OCI-LY3 (cell line): Measurements from ENCODE around the gene ZAR1L.

Experiments used
- H2AFZ ChIP-seq: fragments of 200-600, 300-600 bp; shearing (Covaris generic); 2 replicates; pipeline ENCODE4 v1.6.0; 2014; ENCODE audit warnings: antibody characterized with exemption, low read depth, low read length
- H3K27ac ChIP-seq: fragments of 200-600, 300-600 bp; sonication (generic); 2 replicates; pipeline ENCODE4 v1.5.1; 2014; ENCODE audit warnings: mild to moderate bottlenecking, low read length, moderate library complexity, mixed read lengths
- H3K27me3 ChIP-seq: fragments of 200-600, 300-600 bp; sonication (generic); 2 replicates; pipeline ENCODE4 v1.6.1; 2014; ENCODE audit warnings: low read depth, low read length, mixed read lengths
- H3K36me3 ChIP-seq: fragments of 200-600, 300-600 bp; sonication (generic); replicated peaks from 2 replicates; pipeline ENCODE3; 2014; ENCODE audit warnings: low read depth, low read length, mixed read lengths
- H3K4me1 ChIP-seq: fragments of 300-600, 200-600 bp; sonication (generic); 2 replicates; pipeline ENCODE4 v1.6.1; 2014; ENCODE audit warnings: low read length, mixed read lengths
- H3K4me2 ChIP-seq: fragments of 200-600, 300-600 bp; sonication (generic); 2 replicates; pipeline ENCODE4 v1.6.1; 2014; ENCODE audit warnings: low read length, mixed read lengths
- H3K4me3 ChIP-seq: fragments of 300-600, 200-600 bp; sonication (generic); 2 replicates; pipeline ENCODE4 v1.5.1; 2014; ENCODE audit warnings: antibody characterized with exemption, mild to moderate bottlenecking, low read length, moderate library complexity
- H3K79me2 ChIP-seq: fragments of 300-600, 200-600 bp; shearing (Covaris generic); 2 replicates; pipeline ENCODE4 v1.6.1; 2014; ENCODE audit warnings: mild to moderate bottlenecking, low read length, mixed read lengths
- H3K9ac ChIP-seq: fragments of 300-600, 200-600 bp; shearing (Covaris generic); 2 replicates; pipeline ENCODE4 v1.6.0; 2014; ENCODE audit warnings: mild to moderate bottlenecking, low read length, moderate library complexity
- H3K9me3 ChIP-seq: fragments of 200-600, 300-600 bp; shearing (Covaris generic); 2 replicates; pipeline ENCODE4 v1.6.1; 2014; ENCODE audit warnings: low read length, mixed read lengths; ENCODE audit not compliant: insufficient read depth
- H4K20me1 ChIP-seq: fragments of 200-600, 300-600 bp; sonication (generic); 2 replicates; pipeline ENCODE4 v1.6.1; 2016; ENCODE audit warnings: low read length, mixed read lengths; ENCODE audit not compliant: insufficient read depth
- EZH2phosphoT487 ChIP-seq: fragments of 200-600 bp; shearing (Covaris generic); IDR thresholded peaks from 2 replicates; pipeline ENCODE4 v1.6.1; 2018; ENCODE audit warnings: antibody characterized with exemption, mixed run types, low read depth
- TF ChIP-seq, protein P1 (sequence below): fragments of 200-600, 300-600 bp; sonication (generic); IDR thresholded peaks from 2 replicates; pipeline ENCODE4 v1.5.1; 2014; ENCODE audit warnings: antibody characterized with exemption, low read length, low read depth

Gene ZAR1L

GRCh38 chr13:32257649-32258048, 57.5 kb downstream of the ZAR1L start:
- Histone ChIP-seq H4K20me1 (no peaks in the 10 kb centered on the region), H3K4me1 (peaks cover 3% of the 10 kb centered on the region; the same call in 1 of the 2 replicates), H3K4me3 (no peak overlapping the region), H3K27me3 (peaks cover 11% of the 10 kb centered on the region), H2AFZ (no peak overlapping the region), H3K9me3 (no peaks in the 10 kb centered on the region), H3K4me2 (no peak overlapping the region), H3K79me2 (no peaks in the 10 kb centered on the region), H3K9ac (no peak overlapping the region), H3K36me3 (no peaks in the 10 kb centered on the region), H3K27ac (no peak overlapping the region)
- TF ChIP-seq, protein P1, sequence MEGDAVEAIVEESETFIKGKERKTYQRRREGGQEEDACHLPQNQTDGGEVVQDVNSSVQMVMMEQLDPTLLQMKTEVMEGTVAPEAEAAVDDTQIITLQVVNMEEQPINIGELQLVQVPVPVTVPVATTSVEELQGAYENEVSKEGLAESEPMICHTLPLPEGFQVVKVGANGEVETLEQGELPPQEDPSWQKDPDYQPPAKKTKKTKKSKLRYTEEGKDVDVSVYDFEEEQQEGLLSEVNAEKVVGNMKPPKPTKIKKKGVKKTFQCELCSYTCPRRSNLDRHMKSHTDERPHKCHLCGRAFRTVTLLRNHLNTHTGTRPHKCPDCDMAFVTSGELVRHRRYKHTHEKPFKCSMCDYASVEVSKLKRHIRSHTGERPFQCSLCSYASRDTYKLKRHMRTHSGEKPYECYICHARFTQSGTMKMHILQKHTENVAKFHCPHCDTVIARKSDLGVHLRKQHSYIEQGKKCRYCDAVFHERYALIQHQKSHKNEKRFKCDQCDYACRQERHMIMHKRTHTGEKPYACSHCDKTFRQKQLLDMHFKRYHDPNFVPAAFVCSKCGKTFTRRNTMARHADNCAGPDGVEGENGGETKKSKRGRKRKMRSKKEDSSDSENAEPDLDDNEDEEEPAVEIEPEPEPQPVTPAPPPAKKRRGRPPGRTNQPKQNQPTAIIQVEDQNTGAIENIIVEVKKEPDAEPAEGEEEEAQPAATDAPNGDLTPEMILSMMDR: no peak

DNA sequence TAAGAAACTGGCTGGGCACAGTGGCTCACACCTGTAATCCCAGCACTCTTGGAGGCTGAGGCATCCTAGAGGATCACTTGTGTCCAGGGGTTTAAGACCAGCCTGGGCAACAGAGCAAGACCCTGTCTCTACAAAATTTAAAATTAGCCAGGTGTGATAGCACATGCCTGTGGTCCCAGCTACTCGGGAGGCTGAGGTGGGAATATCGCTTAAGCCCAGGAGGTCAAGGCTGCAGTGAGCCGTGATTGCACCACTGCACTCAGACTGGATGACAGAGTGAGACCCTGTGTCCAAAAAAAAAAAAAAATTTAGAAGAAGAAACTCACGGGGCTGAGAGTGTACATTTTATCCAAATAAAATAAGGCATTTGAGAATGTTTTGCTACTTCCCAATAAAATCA, 58.9 kb downstream of the ZAR1L start:
- Histone ChIP-seq H3K27me3 (peaks cover 11% of the 10 kb centered on the region), H2AFZ (no peak overlapping the region), H3K36me3 (no peaks in the 10 kb centered on the region), H3K27ac (no peak overlapping the region), H3K4me1 (peaks cover 3% of the 10 kb centered on the region; the same call in 1 of the 2 replicates), H3K79me2 (no peaks in the 10 kb centered on the region), H3K4me3 (no peak overlapping the region), H3K4me2 (no peak overlapping the region), H3K9me3 (no peaks in the 10 kb centered on the region), H4K20me1 (no peaks in the 10 kb centered on the region), H3K9ac (no peak overlapping the region)
- TF ChIP-seq EZH2phosphoT487: no peak
- TF ChIP-seq, protein P1: no peak

- TF ChIP-seq EZH2phosphoT487: no peak
- TF ChIP-seq, protein P1: no peak
- peaks cover 3% of the 10 kb centered on the region; the same call in 1 of the 2 replicates for H3K4me1 ChIP-seq
- H3K27me3 ChIP-seq: peaks cover 11% of the 10 kb centered on the region
Measured at GRCh38 chr13:32255724-32256109, 59.4 kb downstream of the ZAR1L start.

DNA sequence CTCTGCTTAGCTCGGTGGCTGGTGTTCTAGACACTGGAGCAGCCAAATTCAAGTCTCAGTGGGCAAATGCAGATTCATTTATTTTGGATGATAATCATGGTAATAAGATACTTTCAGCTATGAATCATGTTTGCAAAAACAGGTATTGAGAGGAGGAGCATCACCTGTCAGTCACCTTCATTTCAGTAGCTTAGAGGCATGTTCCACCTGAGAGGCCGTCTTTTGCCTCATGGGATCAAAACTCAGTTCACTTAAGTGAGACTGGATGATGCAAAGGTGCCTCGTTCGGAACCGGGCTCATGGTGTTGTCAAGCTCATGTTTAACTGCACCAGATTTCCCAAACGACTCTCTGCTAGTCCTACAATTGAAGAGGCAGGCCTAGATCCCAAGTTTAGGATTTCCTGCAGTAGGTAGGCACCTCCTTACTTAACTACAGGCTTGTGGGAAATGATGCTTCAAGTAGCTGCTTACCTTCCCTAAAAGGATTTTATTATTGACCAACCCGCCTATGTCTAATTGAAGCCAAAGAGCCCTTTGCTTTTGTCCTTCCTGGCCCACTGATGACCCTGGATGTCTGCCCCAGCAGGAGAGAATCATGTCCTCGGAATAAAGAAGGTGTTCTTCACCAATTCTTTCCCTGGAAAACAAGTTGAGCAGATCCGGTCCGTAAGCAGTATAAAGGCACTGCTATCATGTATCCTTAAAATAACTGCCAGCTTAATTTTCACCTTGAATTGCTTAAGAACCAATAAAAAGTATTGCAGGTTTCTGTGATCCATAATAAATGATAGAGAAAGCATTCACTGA, 60.0 kb downstream of the ZAR1L start:
- H3K27ac ChIP-seq: no peak overlapping the region
- H3K9ac ChIP-seq: no peak overlapping the region
- no peaks in the 10 kb centered on the region for H4K20me1 ChIP-seq
- no peaks in the 10 kb centered on the region for H3K79me2 ChIP-seq
- H3K4me1 ChIP-seq: peaks cover 2% of the 10 kb centered on the region; the same call in 1 of the 2 replicates
- peaks cover 11% of the 10 kb centered on the region for H3K27me3 ChIP-seq
- H3K36me3 ChIP-seq: no peaks in the 10 kb centered on the region
- H2AFZ ChIP-seq: no peak overlapping the region
- H3K9me3 ChIP-seq: no peaks in the 10 kb centered on the region
- H3K4me2 ChIP-seq: no peak overlapping the region
- TF ChIP-seq EZH2phosphoT487: no peak
- TF ChIP-seq, protein P1: no peak
- no peak overlapping the region for H3K4me3 ChIP-seq

More at GRCh38 chr13:32255724-32256109, 59.4 kb downstream of the ZAR1L start:
- Histone ChIP-seq H3K4me3 (no peak overlapping the region), H2AFZ (no peak overlapping the region), H3K9ac (no peak overlapping the region), H3K27ac (no peak overlapping the region), H3K9me3 (no peaks in the 10 kb centered on the region), H3K79me2 (no peaks in the 10 kb centered on the region), H3K4me2 (no peak overlapping the region), H3K36me3 (no peaks in the 10 kb centered on the region), H4K20me1 (no peaks in the 10 kb centered on the region)
